Measurements from ENCODE around the gene METTL16. TPM values are rescaled to one million over a fixed set of nuclear protein-coding genes. Genes with fewer than 3 reads are reported as not detected.
"Not testable (repeated sequence)": the region's sequence is repeated elsewhere in the genome, so short reads cannot be mapped to it uniquely, and the experiment has no call there.

Gene METTL16
- total and polyA plus RNA-seq, 2 of the 8 experiments (the other 6 are each of a cell fraction or from before 2014, with no cell fraction given) = 22.8 to 59.4 TPM

DNA sequence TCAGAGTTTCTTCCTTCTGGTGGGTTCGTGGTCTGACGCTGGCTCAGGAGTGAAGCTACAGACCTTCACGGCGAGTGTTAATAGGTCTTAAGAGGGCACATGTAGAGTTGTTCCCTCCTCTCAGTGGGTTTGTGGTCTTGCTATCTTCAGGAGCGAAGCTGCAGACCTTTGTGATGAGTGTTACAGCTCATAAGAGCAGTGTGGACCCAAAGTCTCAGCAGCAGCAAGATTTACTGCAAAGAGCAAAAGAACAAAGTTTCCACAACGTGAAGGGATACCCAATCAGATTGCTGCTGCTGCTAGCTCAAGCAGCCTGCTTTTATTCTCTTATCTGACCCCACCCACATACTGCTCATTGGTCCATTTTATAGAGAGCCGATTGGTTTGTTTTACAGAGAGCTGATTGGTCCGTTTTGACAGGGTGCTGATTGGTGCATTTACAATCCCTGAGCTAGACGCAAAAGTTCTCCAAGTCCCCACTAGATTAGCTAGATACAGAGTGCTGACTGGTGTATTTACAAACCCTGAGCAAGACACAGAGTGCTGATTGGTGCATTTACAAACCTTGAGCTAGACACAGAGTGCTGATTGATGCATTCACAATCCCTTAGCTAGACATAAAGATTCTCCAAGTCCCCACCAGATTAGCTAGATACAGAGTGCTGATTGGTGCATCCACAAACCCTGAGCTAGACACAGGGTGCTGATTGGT is 19.7 kb upstream of the METTL16 start:
- H3K79me1 ChIP-seq (ENCODE audit: low read depth, low read length); H3K36me3 ChIP-seq (ENCODE audit: control insufficient read depth in 2 of 4, insufficient read depth in 4 of 4, low read length in 3 of 4); POLR2A ChIA-PET (ENCODE audit: partially characterized antibody); H2BK20ac ChIP-seq (ENCODE audit: low read length); H3K27me3 ChIP-seq (replicated peaks in 1 of 4; ENCODE audit: control insufficient read depth in 3 of 4, extremely low read depth in 1 of 4, insufficient read depth in 3 of 4, low read length in 3 of 4); H2BK12ac ChIP-seq (ENCODE audit: low read depth, low read length); H3K23ac ChIP-seq (ENCODE audit: insufficient read length); DNase-seq (ENCODE audit: low read depth in 1 of 2, low spot score in 2 of 2); H3K27ac ChIP-seq (ENCODE audit: low read depth, low read length); H2BK5ac ChIP-seq (ENCODE audit: low read depth, low read length); H3K4me3 ChIP-seq (ENCODE audit: extremely low read depth in 1 of 4, insufficient read depth in 2 of 4, low read depth in 3 of 4, low read length in 4 of 4); H4K20me1 ChIP-seq (replicated peaks in 1 of 2; ENCODE audit: control insufficient read depth in 1 of 2, insufficient read depth in 2 of 2, low read length in 2 of 2); H4K5ac ChIP-seq (ENCODE audit: insufficient read length, low read depth, low read length); H3K56ac ChIP-seq (replicated peaks; ENCODE audit: insufficient read length, low read depth, low read length); H3K4ac ChIP-seq (replicated peaks; ENCODE audit: insufficient read length, low read depth, low read length); H4K8ac ChIP-seq (ENCODE audit: extremely low read depth, insufficient read depth, low read length); H3K23me2 ChIP-seq (ENCODE audit: low read depth, low read length); H3K18ac ChIP-seq (ENCODE audit: extremely low read depth, low read length); H2AK5ac ChIP-seq (ENCODE audit: low read depth, low read length); H2BK120ac ChIP-seq (replicated peaks; ENCODE audit: low read depth, low read length); H3K79me2 ChIP-seq (ENCODE audit: control insufficient read depth in 1 of 2, insufficient read depth in 2 of 2, low read length in 2 of 2); H3K4me2 ChIP-seq (ENCODE audit: insufficient read depth in 1 of 2, low read depth in 2 of 2, low read length in 2 of 2); H3K14ac ChIP-seq (ENCODE audit: insufficient read length); H3K4me1 ChIP-seq (replicated peaks in 1 of 4; ENCODE audit: control insufficient read depth in 3 of 4, insufficient read depth in 4 of 4, low read length in 3 of 4); FAIRE-seq; H4K91ac ChIP-seq (replicated peaks; ENCODE audit: insufficient read length, low read length); H3K9ac ChIP-seq (replicated peaks in 1 of 4; ENCODE audit: extremely low read depth in 1 of 4, low read depth in 3 of 4, low read length in 3 of 4); H2BK15ac ChIP-seq (ENCODE audit: low read length); H3K9me3 ChIP-seq (ENCODE audit: insufficient read depth in 2 of 2, low read depth in 1 of 2, low read length in 1 of 2): not testable (repeated sequence)
- TF ChIP-seq SP1 (IDR thresholded peaks at IDR 0.05; ENCODE audit: low read depth, low read length) = 0 out of 2 replicates have a peak, but pooled peaks have one; percentile 32
- CTCF ChIA-PET (ENCODE audit: partially characterized antibody) = interaction anchor here (1.3 to 1.7 kb wide), 3 partner anchors 10 to 143 kb away, joined by 4 read pairs; no protein-coding TSS in a partner anchor
- WGBS, 2 experiments (ENCODE audit: extremely low coverage in 1 of 2, insufficient coverage in 1 of 2, insufficient read length in 1 of 2, insufficient replicate concordance in 2 of 2, low coverage in 1 of 2, low lambda C conversion rate in 2 of 2, missing lambda C conversion rate in 1 of 2) = 91% methylated on average over 9 of the region's 9 CpGs; no CpG with 5 or more reads in 1 of the 2 experiments
- peak overlapping the region; percentile 70 for H2AFZ ChIP-seq (ENCODE audit: low read length)
